ENCODE results near the gene SBF1.

SBF1 gene

DNA sequence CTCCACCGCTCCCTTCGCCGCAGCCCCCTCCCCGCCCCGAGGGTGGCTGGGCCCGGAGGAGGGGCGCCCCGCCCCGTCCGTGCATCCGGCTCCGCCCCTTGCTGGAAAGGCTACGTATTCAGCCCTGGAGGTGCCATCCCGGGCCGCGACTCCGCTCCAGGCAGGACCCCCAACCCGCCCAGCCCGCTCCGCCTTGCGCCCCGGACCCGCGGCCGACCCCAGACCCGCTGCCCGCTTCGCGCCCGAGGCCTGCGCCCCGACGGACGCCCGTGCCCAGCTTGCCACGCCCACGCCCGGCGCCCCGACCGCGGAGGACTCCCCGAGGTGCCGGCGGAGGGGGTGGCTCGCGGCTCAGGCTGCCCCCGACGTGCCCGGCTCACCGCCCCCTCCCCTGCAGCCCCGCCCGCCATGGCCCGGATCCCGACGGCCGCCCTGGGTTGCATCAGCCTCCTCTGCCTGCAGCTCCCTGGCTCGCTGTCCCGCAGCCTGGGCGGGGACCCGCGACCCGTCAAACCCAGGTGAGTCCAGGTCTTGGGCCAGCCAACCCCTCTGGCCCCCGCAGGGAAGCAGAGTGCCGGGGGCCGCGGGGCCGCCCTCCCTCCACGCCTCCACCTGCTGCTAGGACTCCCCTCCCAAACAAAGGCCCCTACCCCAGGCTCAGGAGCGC, 6.7 kb upstream of the SBF1 start, which contains the start of gene ADM2 (continued):
- TF ChIP-seq, protein P1, sequence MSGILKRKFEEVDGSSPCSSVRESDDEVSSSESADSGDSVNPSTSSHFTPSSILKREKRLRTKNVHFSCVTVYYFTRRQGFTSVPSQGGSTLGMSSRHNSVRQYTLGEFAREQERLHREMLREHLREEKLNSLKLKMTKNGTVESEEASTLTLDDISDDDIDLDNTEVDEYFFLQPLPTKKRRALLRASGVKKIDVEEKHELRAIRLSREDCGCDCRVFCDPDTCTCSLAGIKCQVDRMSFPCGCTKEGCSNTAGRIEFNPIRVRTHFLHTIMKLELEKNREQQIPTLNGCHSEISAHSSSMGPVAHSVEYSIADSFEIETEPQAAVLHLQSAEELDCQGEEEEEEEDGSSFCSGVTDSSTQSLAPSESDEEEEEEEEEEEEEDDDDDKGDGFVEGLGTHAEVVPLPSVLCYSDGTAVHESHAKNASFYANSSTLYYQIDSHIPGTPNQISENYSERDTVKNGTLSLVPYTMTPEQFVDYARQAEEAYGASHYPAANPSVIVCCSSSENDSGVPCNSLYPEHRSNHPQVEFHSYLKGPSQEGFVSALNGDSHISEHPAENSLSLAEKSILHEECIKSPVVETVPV (CRISPR knock-in tag; IDR thresholded peaks at IDR 0.05), result no peak

DNA sequence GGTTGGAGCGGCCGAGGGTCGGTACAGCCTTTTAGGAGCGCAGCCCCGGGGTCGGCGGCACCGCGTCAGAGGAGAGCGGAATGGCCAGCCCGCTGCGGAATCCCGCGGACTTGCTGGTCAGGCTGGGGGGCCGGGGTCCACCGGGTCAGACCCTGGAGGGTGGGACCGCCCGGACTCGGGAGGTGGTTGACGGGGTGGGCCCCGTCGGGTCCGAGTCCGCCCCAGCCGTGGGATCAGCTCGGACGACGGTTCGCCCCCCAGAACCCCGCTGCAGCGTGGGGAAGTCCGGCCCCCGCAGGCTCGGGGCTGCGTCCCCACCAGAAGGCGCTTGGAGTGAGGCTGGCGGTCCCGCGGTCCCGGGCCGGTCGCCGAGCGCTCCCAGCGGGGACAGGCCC, 6.2 kb upstream of the SBF1 start:
- ATAC-seq, result no peak
- TF ChIP-seq BACH2 (CRISPR knock-in tag; IDR thresholded peaks at IDR 0.05; ENCODE audit: borderline replicate concordance) (no peak), GLIS3 (CRISPR knock-in tag; IDR thresholded peaks at IDR 0.05) (no peak), RARB (CRISPR knock-in tag; IDR thresholded peaks at IDR 0.05) (no peak), ZFP30 (CRISPR knock-in tag; IDR thresholded peaks at IDR 0.05) (no peak), SNAI2 (CRISPR knock-in tag; IDR thresholded peaks at IDR 0.05) (no peak), ZNF70 (CRISPR knock-in tag; IDR thresholded peaks at IDR 0.05) (no peak), CSDC2 (CRISPR knock-in tag; IDR thresholded peaks at IDR 0.05) (no peak), ESRRG (CRISPR knock-in tag; IDR thresholded peaks at IDR 0.05) (no peak), OSR1 (CRISPR knock-in tag; IDR thresholded peaks at IDR 0.05) (no peak), ZNF565 (CRISPR knock-in tag; conservative IDR thresholded peaks at IDR 0.05; ENCODE audit: low read depth) (no peak)
- TF ChIP-seq, protein P1 (CRISPR knock-in tag; IDR thresholded peaks at IDR 0.05), result no peak

DNA sequence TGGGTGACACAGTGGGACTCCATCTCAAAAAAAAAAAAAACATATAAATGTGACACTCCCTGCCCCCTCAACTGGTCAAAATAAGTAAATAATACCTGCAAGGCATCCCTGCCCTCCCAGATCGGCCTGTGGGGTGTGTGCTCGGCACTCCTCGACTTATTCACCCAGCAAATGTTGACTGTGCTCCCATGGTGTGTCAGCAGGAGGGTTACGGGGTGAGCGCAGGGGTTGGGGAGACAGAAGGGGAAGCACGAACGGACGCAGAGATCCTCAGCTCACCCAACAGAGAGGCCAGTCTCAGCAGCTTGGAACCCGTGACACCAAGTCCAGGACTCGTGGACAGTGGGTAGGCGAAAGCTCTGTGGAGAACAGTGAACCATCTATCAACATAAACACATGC, 4.9 kb upstream of the SBF1 start:
- no peak for ATAC-seq

DNA sequence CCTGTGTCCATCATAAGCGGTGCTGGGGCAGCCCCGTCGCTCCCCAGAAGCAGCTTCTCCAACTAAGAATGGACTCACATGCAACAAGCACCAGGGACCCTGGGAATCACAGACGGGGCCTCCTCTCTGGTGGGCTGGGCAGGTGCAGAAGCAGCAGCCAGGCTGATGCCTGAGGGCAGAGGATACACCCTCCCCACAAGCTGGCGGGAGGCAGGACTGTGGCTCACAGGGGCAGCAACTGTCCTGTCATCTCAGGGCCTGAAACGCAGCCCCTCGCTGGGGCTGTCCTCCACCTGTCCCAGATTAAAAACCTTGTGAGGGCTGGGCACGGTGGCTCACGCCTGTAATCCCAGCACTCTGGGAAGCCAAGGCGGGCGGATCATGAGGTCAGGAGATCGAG, 3.1 kb upstream of the SBF1 start:
- no peak for TF ChIP-seq ZNF565 (CRISPR knock-in tag; conservative IDR thresholded peaks at IDR 0.05; ENCODE audit: low read depth)
- no peak for TF ChIP-seq ZC3H10 (CRISPR knock-in tag; IDR thresholded peaks at IDR 0.05)
- TF ChIP-seq SNAI2 (CRISPR knock-in tag; IDR thresholded peaks at IDR 0.05), result no peak
- no peak for TF ChIP-seq ZFP30 (CRISPR knock-in tag; IDR thresholded peaks at IDR 0.05)
- no peak for TF ChIP-seq PPARA (CRISPR knock-in tag; IDR thresholded peaks at IDR 0.05; ENCODE audit: borderline replicate concordance)
- no peak for TF ChIP-seq CSDC2 (CRISPR knock-in tag; IDR thresholded peaks at IDR 0.05)
- no peak for TF ChIP-seq TCF4 (CRISPR knock-in tag; IDR thresholded peaks at IDR 0.05; ENCODE audit: borderline replicate concordance)
- TF ChIP-seq, protein P2, sequence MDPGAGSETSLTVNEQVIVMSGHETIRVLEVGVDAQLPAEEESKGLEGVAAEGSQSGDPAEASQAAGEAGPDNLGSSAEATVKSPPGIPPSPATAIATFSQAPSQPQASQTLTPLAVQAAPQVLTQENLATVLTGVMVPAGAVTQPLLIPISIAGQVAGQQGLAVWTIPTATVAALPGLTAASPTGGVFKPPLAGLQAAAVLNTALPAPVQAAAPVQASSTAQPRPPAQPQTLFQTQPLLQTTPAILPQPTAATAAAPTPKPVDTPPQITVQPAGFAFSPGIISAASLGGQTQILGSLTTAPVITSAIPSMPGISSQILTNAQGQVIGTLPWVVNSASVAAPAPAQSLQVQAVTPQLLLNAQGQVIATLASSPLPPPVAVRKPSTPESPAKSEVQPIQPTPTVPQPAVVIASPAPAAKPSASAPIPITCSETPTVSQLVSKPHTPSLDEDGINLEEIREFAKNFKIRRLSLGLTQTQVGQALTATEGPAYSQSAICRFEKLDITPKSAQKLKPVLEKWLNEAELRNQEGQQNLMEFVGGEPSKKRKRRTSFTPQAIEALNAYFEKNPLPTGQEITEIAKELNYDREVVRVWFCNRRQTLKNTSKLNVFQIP (CRISPR knock-in tag; IDR thresholded peaks at IDR 0.05; ENCODE audit: borderline replicate concordance, low read depth), result no peak
- TF ChIP-seq ZNF70 (CRISPR knock-in tag; IDR thresholded peaks at IDR 0.05), result no peak
- no peak for TF ChIP-seq TOX (CRISPR knock-in tag; IDR thresholded peaks at IDR 0.05; ENCODE audit: borderline replicate concordance)
- no peak for ATAC-seq

More for the DNA sequence above, 4.9 kb upstream of the SBF1 start:
- TF ChIP-seq ZC3H10 (CRISPR knock-in tag; IDR thresholded peaks at IDR 0.05), result no peak
- TF ChIP-seq ARNTL (CRISPR knock-in tag; IDR thresholded peaks at IDR 0.05; ENCODE audit: borderline replicate concordance, low read depth), result no peak
- no peak for TF ChIP-seq SNAI2 (CRISPR knock-in tag; IDR thresholded peaks at IDR 0.05)
- TF ChIP-seq TCF4 (CRISPR knock-in tag; IDR thresholded peaks at IDR 0.05; ENCODE audit: borderline replicate concordance), result no peak
- TF ChIP-seq, protein P1 (CRISPR knock-in tag; IDR thresholded peaks at IDR 0.05), result no peak
- no peak for TF ChIP-seq ZNF8 (CRISPR knock-in tag; IDR thresholded peaks at IDR 0.05)
- TF ChIP-seq, protein P2 (CRISPR knock-in tag; IDR thresholded peaks at IDR 0.05; ENCODE audit: borderline replicate concordance, low read depth), result no peak
- no peak for TF ChIP-seq ISL1 (CRISPR knock-in tag; IDR thresholded peaks at IDR 0.05)
- no peak for TF ChIP-seq RARB (CRISPR knock-in tag; IDR thresholded peaks at IDR 0.05)
- no peak for TF ChIP-seq PPARA (CRISPR knock-in tag; IDR thresholded peaks at IDR 0.05; ENCODE audit: borderline replicate concordance)
- no peak for TF ChIP-seq ZFP30 (CRISPR knock-in tag; IDR thresholded peaks at IDR 0.05)
- no peak for TF ChIP-seq ZFP3 (CRISPR knock-in tag; IDR thresholded peaks at IDR 0.05)
- TF ChIP-seq, protein P3, sequence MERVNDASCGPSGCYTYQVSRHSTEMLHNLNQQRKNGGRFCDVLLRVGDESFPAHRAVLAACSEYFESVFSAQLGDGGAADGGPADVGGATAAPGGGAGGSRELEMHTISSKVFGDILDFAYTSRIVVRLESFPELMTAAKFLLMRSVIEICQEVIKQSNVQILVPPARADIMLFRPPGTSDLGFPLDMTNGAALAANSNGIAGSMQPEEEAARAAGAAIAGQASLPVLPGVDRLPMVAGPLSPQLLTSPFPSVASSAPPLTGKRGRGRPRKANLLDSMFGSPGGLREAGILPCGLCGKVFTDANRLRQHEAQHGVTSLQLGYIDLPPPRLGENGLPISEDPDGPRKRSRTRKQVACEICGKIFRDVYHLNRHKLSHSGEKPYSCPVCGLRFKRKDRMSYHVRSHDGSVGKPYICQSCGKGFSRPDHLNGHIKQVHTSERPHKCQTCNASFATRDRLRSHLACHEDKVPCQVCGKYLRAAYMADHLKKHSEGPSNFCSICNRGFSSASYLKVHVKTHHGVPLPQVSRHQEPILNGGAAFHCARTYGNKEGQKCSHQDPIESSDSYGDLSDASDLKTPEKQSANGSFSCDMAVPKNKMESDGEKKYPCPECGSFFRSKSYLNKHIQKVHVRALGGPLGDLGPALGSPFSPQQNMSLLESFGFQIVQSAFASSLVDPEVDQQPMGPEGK (CRISPR knock-in tag; IDR thresholded peaks at IDR 0.05; ENCODE audit: borderline replicate concordance), result no peak

Data from SK-N-SH treated with all-trans-retinoic acid at 6 μM for 48 hours (cell line).